H1 (cell line): Measurements from ENCODE around the gene CDK12. TPM values are rescaled to one million over a fixed set of nuclear protein-coding genes. Genes with fewer than 3 reads are reported as not detected.

Experiments used
- BRCA1 ChIP-seq: IDR thresholded peaks from 2 replicates; pipeline ENCODE4 v1.6.1; 2012; ENCODE audit warnings: low read depth, low read length, improper control_type of control experiment
- NANOG ChIP-seq: IDR thresholded peaks from 2 replicates; pipeline ENCODE4 v1.6.1; 2011; ENCODE audit warnings: low read length, low read depth, mild to moderate bottlenecking, inconsistent platforms; ENCODE audit not compliant: insufficient read depth, poor library complexity, severe bottlenecking
- USF2 ChIP-seq: IDR thresholded peaks from 2 replicates; pipeline ENCODE4 v1.6.1; 2011; ENCODE audit warnings: low read length, improper control_type of control experiment
- polyA plus RNA-seq, 7 experiments: library from polyadenylated mRNA; depleted of rRNA in 3 of 7; stranded (reverse) in 5 of 7; unstranded in 2 of 7; fragments of >200 nt in 5 of 7; fragments of 200-250 nt in 2 of 7; gene quantifications; 1 replicate in 5 of 7; 2 replicates in 1 of 7; 4 replicates in 1 of 7; pipeline versions ENCODE4 v1.2.1 to v1.2.3, GENCODE V29; 2011 to 2013; ENCODE audit warnings: missing spikeins in 2 of 7, mixed read lengths in 2 of 7
- total RNA-seq: library from RNA; stranded (reverse); fragmentation: NEBNext Ultra II Directional; extraction: Animal tissue kit (Norgen Biotek cat#: 25700); gene quantifications from 2 replicates; pipeline ENCODE4 v1.2.1, GENCODE V29; 2021

The CDK12 gene
- total and polyA plus RNA-seq, 2 of the 8 experiments (the other 6 are each of a cell fraction or from before 2014, with no cell fraction given), result 14.8 to 70.3 TPM

- TF ChIP-seq NANOG (no peak), USF2 (no peak), BRCA1 (no peak)
These were observed 92.2 kb downstream of the CDK12 start (continued) for GRCh38 chr17:39553341-39553945.
